T follicular helper cell (primary cell): ENCODE data around the gene S100A13.
"Not testable (repeated sequence)": the region's sequence is repeated elsewhere in the genome, so short reads cannot be mapped to it uniquely, and the experiment has no call there.

Source experiments
- DNase-seq: peaks from one replicate; pipeline ENCODE4 v3.0.0-alpha.2; 2020; ENCODE audit warnings: low read depth

Gene S100A13

GRCh38 chr1:153608089-153608682, 19.1 kb downstream of the S100A13 start:
- no peak for DNase-seq

- DNase-seq = no peak
Observed at GRCh38 chr1:153607381-153607780, 19.9 kb downstream of the S100A13 start.

- DNase-seq = no peak
Observed at GRCh38 chr1:153606194-153606593, 21.1 kb downstream of the S100A13 start.

GRCh38 chr1:153602749-153603148, 24.6 kb downstream of the S100A13 start:
- no peak for DNase-seq

- no peak for DNase-seq
Observed at GRCh38 chr1:153599847-153600246, 27.5 kb downstream of the S100A13 start.

GRCh38 chr1:153598309-153599172, 28.8 kb downstream of the S100A13 start:
- DNase-seq = no peak

- DNase-seq = no peak
Observed at GRCh38 chr1:153597206-153597605, 30.1 kb downstream of the S100A13 start.

GRCh38 chr1:153592748-153593147, 34.6 kb downstream of the S100A13 start:
- DNase-seq = no peak

- no peak for DNase-seq
Observed at GRCh38 chr1:153588482-153588881, 38.8 kb downstream of the S100A13 start.

- DNase-seq = not testable (repeated sequence)
Observed at GRCh38 chr1:153588033-153588432, 39.3 kb downstream of the S100A13 start.

GRCh38 chr1:153587314-153587713, 40.0 kb downstream of the S100A13 start:
- DNase-seq = no peak

- DNase-seq = no peak
Observed at GRCh38 chr1:153586347-153586746, 41.0 kb downstream of the S100A13 start.

GRCh38 chr1:153585006-153585405, 42.3 kb downstream of the S100A13 start:
- DNase-seq = no peak

- no peak for DNase-seq
Observed at GRCh38 chr1:153583976-153584375, 43.3 kb downstream of the S100A13 start.

- DNase-seq = not testable (repeated sequence)
Observed at GRCh38 chr1:153583514-153583913, 43.8 kb downstream of the S100A13 start.

- not testable (repeated sequence) for DNase-seq
Observed at GRCh38 chr1:153582836-153583235, 44.5 kb downstream of the S100A13 start.

- DNase-seq = no peak
Observed at GRCh38 chr1:153578936-153579335, 48.4 kb downstream of the S100A13 start.

GRCh38 chr1:153578490-153578889, 48.8 kb downstream of the S100A13 start:
- DNase-seq = no peak

- DNase-seq = no peak
Observed at GRCh38 chr1:153577624-153578051, 49.7 kb downstream of the S100A13 start.

GRCh38 chr1:153577138-153577537, 50.2 kb downstream of the S100A13 start:
- no peak for DNase-seq

GRCh38 chr1:153575497-153575896, 51.8 kb downstream of the S100A13 start:
- DNase-seq = not testable (repeated sequence)

- not testable (repeated sequence) for DNase-seq
Observed at GRCh38 chr1:153575081-153575491, 52.2 kb downstream of the S100A13 start.

- DNase-seq = no peak
Observed at GRCh38 chr1:153573351-153573750, 54.0 kb downstream of the S100A13 start.
